GM20000 (cell line): Measurements from ENCODE around the gene KIAA1958.

Experiments used
- DNase-seq: peaks from one replicate; pipeline ENCODE4 v3.0.0; 2012; ENCODE audit warnings: low spot score
- TF ChIP-seq, protein P1 (sequence below): IDR thresholded peaks from 2 replicates; pipeline ENCODE4 v1.5.1; 2012; ENCODE audit warnings: mild to moderate bottlenecking, control low read depth; ENCODE audit errors: extremely low read depth, missing control alignments

The KIAA1958 gene

DNA sequence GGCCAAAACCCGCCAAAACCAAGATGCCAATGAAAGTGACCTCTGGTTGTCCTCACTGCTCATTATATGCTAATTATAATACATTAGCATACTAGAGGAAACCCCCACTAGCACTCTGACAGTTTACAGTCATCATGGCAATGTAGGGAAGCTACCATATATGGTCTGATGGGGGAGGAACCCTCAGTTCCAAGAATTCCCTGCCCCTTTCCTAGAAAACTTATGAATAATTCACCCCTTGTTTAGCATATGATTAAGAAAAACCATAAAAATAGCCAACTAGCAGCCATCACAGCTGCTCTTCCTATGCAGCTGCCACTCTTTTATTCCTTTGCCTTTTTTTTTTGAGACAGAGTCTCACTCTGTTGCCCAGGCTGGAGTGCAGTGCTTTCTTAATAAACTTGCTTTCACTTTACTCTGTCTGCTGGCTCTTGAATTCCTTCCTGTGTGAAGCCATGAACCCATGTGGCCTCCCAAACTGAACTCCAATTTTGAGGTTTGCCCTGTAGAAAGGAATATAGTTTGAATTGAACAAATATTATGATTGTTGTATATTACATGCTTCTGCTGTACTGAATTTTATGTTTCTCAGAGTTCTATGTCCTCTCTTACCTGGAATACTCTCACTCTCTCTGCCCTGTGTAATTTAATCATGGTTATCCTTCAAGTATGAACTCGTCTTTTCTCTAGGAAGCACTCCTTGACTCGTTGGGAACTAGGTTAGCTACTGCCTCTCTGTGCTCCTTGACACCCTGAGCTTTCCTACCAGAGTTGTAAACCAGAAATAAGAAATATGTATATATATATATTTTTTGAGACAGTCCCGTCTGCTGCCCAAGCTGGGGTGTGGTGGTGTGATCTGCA lies 59.8 kb downstream of the KIAA1958 start:
- DNase-seq, result no peak
- TF ChIP-seq, protein P1, sequence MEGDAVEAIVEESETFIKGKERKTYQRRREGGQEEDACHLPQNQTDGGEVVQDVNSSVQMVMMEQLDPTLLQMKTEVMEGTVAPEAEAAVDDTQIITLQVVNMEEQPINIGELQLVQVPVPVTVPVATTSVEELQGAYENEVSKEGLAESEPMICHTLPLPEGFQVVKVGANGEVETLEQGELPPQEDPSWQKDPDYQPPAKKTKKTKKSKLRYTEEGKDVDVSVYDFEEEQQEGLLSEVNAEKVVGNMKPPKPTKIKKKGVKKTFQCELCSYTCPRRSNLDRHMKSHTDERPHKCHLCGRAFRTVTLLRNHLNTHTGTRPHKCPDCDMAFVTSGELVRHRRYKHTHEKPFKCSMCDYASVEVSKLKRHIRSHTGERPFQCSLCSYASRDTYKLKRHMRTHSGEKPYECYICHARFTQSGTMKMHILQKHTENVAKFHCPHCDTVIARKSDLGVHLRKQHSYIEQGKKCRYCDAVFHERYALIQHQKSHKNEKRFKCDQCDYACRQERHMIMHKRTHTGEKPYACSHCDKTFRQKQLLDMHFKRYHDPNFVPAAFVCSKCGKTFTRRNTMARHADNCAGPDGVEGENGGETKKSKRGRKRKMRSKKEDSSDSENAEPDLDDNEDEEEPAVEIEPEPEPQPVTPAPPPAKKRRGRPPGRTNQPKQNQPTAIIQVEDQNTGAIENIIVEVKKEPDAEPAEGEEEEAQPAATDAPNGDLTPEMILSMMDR, result no peak

DNA sequence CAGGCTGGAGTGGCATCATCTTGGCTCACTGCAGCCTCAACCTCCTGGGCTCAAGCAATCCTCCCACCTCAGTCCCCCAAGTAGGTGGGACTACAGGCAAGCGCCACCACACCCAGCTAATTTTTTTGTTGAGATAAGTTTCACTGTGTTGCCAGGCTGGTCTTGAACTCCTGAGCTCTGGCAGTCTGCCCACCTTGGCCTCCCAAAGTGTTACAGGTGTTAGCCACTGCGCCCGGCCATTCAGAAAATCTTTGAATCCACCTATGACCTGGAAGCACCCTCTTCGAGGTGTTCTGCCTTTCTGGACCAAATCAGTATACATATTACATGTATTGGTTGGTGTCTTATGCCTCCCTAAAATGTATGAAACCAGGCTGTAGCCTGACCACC lies 61.4 kb downstream of the KIAA1958 start:
- TF ChIP-seq, protein P1, result no peak
- DNase-seq, result no peak

DNA sequence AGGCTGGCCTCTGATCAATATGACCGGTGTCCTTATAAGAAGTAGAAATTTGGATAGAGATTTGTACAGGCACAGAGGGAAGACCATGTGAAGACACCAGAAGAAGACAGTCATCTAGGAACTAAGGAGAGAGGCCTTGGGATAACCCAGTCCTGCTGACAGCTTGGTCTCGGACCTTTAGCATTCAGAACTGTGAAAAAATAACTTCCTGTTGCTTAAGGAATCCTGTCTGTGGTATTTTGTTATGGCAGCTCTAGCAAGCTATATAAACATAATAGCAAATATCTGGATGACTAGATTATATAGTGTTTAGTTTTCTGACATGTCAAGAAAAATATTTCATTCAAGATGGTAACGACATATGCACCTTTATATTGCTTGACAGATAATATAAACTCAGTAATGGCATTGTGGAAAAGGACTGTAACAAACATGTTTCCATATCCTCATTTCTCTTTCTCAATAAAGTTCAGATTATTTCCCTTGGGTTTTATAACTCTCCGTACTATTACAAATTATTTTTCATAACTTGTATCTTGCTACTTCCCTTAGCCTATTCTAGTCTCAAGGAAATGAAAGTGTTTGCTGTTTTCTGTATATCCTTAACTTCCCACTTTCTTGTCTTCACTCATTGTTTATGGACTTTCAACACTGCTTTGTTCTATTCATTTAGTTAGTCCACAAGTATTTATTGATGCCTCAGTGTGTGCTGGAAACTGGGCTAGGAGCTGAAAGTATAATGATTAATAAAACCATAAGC lies 62.4 kb downstream of the KIAA1958 start:
- TF ChIP-seq, protein P1, result no peak
- DNase-seq, result no peak

DNA sequence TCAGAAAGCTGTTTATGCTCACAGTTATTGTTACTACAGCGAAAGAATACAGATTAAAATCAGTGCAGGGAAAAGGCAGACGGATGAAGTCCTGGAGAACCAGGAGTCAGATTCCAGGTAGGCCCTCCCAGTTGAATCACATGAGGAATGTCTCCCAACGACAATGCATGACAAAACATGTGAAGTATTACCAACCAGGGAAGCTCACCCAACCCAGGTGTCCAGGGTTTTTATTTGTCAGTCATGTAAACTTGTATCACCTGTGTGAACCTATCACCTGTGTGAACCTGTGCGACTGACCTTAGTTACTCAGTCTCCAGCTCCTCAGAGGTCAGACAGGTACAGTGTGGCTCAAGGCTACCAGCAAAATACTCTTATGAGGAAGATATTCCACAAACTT lies 63.9 kb downstream of the KIAA1958 start:
- TF ChIP-seq, protein P1, result no peak
- DNase-seq, result no peak

DNA sequence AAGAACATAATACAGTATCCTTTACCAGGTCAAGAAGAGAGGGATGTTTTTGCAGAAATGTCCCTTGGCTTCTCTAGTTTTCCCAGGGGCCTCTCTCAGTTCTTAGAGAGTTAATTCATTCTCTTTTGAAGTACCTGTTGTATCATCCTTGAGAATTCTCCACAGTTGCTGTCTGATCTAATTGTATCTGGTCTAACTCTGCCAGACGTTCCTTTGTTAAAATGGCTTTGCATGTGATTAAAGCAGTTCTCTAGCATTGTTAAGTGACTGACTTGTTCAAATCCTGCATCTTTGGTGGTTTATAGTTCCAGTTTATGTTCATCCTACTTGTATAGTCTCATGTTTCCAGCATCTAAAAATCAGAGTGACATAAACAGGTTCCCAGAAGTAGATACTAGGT lies 65.0 kb downstream of the KIAA1958 start:
- TF ChIP-seq, protein P1, result no peak
- DNase-seq, result no peak

DNA sequence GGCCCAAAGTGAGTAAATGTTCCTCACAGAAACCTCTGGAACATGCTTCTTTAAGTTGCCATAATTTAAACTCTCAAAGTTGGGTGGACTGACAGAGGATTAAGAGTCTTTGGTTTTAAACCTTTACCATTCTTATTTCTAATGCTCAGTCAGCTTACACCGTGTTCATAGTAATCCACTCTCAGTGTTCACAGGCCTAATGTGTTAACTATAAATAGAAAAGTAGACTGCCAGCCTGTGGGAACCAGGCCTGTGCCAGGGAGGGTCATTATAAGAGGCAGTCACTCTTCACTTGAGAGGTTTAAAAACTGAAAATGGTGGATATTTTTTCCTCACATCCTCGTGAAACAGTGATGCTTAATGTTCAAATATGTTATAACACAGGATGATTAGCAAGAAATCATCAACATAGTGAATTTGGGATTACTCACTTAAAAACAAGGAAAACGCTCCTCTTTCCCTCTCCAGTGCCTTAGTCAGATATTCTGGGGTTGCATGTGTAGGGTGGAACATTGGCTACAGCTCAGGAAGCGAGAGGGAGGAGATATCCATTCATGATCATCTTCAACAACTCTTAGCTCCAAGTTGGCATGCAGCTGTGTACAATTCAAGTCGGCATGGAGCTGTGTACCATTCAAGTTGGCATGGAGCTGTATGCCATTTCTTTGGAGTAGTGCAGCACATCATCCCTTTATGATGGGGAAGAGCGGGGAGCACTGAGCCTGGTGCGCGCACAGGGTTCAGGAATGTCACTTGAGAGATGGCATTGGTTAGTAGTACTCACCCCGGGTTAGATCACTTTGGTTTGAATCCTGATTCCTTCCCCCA lies 65.8 kb downstream of the KIAA1958 start:
- no peak for DNase-seq
- TF ChIP-seq, protein P1, result no peak
